GM20431 (cell line): Measurements from ENCODE around the gene RNU1-3.

ENCODE experiments used
- in situ Hi-C: fragments of 300-500 bp; cut with MseI, MboI; formaldehyde crosslinking; loops from one replicate; pipeline ENCODE4 v1.15.0; 2020; ENCODE audit warnings: low sequenced_read_pairs; ENCODE audit not compliant: unreplicated experiment

The RNU1-3 gene

DNA sequence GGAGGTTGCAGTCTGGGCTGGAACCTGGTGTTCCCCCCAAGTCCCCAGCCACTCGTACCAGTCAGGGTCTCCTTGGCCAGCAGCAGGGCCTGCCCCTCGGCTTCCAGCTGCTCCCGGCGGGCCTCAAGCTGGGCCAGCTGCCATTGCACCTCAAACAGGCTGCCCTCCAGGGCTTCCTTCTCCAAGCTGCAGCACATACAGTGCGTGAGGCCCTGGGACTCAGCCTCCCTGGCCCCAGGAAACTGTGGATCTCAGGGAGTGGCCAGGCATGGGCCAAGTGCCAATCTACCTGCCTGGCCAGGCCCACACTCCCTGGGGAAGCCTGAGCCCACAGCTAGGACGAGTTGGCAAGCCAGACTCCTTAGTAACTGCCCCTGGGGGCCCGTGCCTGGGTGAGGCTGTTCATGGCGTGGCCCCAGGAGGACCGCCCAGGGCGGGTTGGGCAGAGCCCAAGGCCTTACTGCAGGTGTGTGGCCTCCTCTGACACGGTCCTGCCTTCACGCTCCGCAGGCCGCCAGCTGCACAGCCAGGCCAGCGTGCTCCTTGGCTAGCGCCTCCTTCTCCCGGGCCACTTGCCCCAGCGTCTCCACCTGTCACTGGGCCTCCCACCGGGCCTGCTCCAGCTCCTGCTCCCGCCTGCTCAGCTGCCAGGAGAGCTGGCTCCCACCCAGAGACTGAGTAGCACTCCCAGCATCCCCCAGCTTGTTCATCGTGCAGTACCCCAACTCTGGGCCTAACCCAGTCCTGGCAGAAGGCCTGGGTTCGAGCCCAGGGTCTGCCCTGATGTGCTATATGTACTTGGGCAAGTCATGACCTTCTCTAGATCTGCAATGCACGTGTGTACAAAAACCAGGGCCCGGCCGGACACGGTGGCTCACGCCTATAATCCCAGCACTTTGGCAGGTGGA lies 42.7 kb downstream of the RNU1-3 start:
- in situ Hi-C loops = loop anchor here (25.0 kb wide), 1 partner anchor 1262 kb away; no protein-coding TSS in a partner anchor

DNA sequence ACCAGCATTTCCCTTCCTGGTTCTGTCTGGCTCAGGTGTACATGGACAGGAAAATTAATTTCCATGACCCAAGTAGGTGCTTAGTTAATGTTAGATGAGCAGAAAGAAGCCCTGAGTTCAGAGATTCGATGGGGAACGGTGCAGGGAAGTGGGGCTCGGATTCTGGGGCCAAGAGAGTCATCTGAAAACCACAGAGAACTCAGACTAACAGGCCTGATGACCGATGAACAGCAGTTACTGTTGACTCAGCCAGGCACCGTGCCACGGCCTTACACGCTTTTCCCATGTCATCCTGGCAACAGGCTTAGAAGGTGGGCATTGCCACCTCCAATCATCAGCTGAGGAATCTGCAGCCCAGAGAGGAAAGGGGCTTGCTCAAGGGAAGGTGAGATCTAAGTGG lies 43.4 kb downstream of the RNU1-3 start:
- in situ Hi-C loops = loop anchor here (25.0 kb wide), 1 partner anchor 1261 kb away; no protein-coding TSS in a partner anchor

DNA sequence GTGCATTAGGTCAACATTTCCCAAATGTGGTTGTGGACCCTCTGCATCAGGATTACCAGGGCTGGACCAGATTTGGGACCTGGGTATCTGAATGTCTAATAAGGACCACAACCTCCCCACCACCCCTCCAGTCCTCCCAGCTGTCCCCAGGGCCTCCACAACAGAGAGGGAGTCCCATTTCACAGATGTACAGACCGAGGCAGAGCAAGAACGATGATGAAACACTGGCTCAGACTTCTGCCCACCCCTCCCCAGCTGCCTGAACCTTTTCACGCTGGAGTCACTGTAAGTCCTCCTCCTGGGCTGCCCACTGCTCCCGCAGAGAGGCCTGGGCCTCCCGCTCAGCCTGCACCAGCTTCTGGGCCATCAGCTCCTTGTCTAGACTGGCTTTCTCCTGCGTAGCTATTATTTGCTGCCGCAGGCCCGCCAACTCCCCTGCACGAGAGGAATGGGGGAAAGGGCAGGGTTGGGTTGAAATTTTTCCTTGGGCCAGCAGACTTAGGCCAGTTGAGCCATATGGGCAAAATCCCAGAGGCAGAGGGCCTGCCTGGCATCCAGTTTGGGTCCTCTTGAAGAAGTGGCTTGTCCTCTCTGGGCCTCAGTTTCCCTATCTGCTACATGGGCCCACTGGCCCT lies 45.0 kb downstream of the RNU1-3 start:
- in situ Hi-C loops = loop anchor here (25.0 kb wide), 1 partner anchor 1259 kb away; no protein-coding TSS in a partner anchor

DNA sequence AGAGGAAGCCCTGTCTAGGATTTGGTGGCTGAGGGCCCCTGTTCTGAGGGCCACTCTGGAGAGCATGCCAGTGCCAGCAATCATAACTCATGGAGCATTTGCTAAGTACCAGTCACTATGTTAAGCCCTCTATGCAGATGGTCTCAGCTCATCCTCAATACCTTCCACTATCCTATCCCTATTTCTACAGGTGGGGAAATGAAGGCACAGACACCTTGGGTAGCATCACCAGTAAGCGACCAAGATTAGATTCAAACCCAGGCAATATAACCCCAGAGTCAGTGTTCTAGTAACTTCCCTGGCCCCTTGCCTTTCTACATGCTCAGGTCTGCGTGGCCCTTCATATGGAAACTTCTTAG lies 45.5 kb downstream of the RNU1-3 start:
- in situ Hi-C loops = loop anchor here (25.0 kb wide), 1 partner anchor 1259 kb away; no protein-coding TSS in a partner anchor

DNA sequence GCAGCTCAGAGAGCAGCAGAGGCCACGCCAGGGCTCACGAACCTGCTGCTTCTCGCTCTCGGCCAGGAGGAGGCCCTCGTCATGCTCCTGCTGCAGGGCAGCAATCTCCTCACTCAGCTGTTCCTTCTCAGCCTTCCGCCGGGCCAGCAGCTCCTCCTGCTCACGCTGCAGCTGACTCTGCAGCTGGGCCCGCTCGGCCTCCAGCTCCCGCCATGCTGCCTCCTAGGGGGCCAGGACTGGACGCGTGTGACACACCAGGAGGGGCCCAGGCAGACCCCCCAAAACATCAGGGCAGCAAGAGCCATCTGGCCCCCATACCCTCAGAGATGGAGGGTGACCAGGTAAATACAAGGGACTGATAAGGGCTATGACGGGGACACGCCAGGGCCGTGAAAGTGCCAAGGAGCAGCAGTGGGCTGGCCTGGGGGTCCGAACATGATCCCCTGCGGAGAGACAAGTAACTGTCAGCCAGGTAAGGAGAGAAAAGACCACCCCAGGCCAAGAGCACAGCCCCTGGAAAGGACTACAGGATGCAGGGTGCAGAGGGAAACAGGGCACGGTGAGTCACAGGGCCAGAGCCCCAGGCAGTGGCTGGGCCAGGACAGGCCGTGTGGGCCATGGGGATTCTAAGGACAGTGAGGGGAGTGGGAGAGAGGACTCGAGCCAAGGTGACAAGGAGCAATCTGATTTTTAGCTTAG lies 46.8 kb downstream of the RNU1-3 start:
- in situ Hi-C loops = loop anchor here (25.0 kb wide), 1 partner anchor 1258 kb away; no protein-coding TSS in a partner anchor

DNA sequence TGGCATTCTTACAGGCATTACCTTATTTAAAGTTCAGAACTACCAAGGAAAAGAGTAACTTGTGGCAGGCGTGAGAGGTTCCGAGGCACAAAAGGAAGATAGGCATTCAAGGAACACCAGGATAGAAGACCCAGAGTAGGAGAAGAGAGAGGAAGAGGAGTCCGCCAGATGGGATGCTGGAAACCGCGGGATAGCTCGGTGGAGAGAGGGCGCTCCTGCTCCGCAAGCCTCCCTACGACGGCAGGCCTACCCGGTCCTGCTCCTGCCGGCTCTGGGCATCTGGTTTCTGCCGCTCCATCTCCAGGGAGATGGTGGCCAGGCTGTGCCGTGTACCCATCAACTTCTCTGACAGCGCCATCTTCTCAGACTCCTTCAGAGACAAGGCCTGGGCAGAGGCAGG lies 48.0 kb downstream of the RNU1-3 start:
- in situ Hi-C loops = loop anchor here (25.0 kb wide), 1 partner anchor 1256 kb away; no protein-coding TSS in a partner anchor

DNA sequence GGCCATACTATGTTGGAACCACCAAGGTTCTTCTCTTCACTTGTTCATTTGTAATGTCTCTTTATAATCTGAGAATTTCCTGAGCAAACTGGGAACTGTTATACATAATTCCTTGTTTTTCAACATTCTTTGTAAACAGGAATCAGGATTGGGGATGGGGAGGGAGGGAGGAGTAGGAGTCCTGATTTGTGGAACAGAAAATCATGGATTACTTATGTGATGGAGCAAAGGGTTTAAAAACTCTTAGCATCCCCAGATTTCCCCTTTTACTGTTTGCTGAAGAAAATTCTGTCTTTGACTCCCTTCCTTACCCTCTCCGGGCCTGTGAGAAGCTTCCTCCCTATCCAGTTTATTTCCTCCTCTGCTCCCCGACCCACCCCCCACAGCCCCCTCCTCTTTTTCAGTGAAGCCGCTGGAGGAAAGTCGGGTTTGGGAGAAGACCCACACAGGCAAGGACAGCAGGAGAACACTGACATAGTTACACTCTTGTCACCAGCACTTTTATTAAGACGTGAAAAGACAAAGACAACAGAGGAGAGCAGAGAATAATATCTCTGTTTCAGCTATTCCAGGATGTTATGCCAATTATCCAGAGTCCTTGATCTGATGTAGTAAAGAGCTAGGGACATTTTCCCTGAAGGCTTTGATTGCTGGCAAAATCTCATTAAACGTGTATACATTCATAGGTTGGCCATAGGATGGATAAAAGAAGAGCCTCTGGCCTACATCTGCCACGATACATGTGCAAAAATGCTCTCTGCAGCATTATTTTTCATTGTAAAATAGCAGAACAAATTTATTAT lies 48.8 kb downstream of the RNU1-3 start:
- in situ Hi-C loops = loop anchor here (25.0 kb wide), 1 partner anchor 1256 kb away; no protein-coding TSS in a partner anchor

DNA sequence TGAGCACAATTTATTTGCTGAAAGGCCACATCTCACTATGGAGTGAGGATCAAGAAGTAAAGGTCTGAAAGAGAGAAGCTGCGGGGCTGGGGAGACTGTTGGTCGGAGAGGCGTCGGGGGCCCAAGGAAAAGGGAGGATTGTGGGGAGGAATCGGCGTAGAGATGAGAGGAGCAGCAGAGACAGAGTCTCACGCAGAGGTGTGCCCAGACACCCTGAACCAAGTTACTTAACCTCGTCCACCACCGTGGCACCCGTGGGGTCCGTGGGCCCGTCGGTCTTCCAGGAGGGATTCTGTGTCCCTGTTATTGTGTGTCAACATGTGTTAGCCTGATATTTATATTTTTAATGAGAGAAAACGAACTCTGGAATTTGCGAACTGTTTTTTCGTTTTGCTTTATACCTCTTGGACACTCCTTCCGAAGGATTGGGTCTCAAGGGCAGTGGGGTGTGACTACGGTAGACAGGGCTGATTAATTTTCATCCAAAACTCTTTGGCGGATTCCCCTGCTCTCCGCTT lies 49.6 kb downstream of the RNU1-3 start:
- in situ Hi-C loops = loop anchor here (25.0 kb wide), 1 partner anchor 1255 kb away; no protein-coding TSS in a partner anchor
